HK-2 (cell line): ENCODE measurements around the gene MAL.
"Not testable (repeated sequence)": the region's sequence is repeated elsewhere in the genome, so short reads cannot be mapped to it uniquely, and the experiment has no call there.

ENCODE experiments used
- DNase-seq: peaks from one replicate; pipeline ENCODE4 v3.0.0-alpha.2; 2018; ENCODE audit not compliant: unreplicated experiment

Gene MAL

GRCh38 chr2:95032868-95033603 is 7.5 kb downstream of the MAL start:
- DNase-seq, result no peak

- no peak for DNase-seq
These were observed 8.7 kb downstream of the MAL start for GRCh38 chr2:95034221-95034620.

- no peak for DNase-seq
These were observed 9.3 kb downstream of the MAL start for GRCh38 chr2:95034818-95035217.

- DNase-seq, result no peak
These were observed 11.3 kb downstream of the MAL start for GRCh38 chr2:95036596-95037383.

GRCh38 chr2:95037384-95037839 is 11.9 kb downstream of the MAL start:
- no peak for DNase-seq

GRCh38 chr2:95037841-95038585 is 12.5 kb downstream of the MAL start:
- DNase-seq, result not testable (repeated sequence)

GRCh38 chr2:95038635-95039298 is 13.3 kb downstream of the MAL start:
- no peak for DNase-seq

- no peak for DNase-seq
These were observed 13.9 kb downstream of the MAL start for GRCh38 chr2:95039363-95039762.

- no peak for DNase-seq
These were observed 14.5 kb downstream of the MAL start for GRCh38 chr2:95039978-95040377.

- no peak for DNase-seq
These were observed 14.9 kb downstream of the MAL start for GRCh38 chr2:95040426-95040825.

GRCh38 chr2:95041060-95041823 is 15.7 kb downstream of the MAL start:
- DNase-seq, result no peak

GRCh38 chr2:95041824-95042442 is 16.4 kb downstream of the MAL start:
- no peak for DNase-seq

GRCh38 chr2:95042472-95043271 is 17.2 kb downstream of the MAL start:
- no peak for DNase-seq

GRCh38 chr2:95043300-95044093 is 18.0 kb downstream of the MAL start:
- peak; percentile 55 for DNase-seq

GRCh38 chr2:95044601-95045000 is 19.1 kb downstream of the MAL start:
- DNase-seq, result no peak

- DNase-seq, result no peak
These were observed 21.0 kb downstream of the MAL start for GRCh38 chr2:95046371-95047112.

GRCh38 chr2:95047629-95048510 is 22.4 kb downstream of the MAL start:
- no peak for DNase-seq
